GM13977 (cell line): ENCODE results near the gene PROM1.

Source experiments
- DNase-seq: peaks from one replicate; pipeline ENCODE4 v3.0.0; 2012; ENCODE audit warnings: low spot score
- CTCF ChIP-seq: IDR thresholded peaks from 2 replicates; pipeline ENCODE4 v1.5.1; 2012; ENCODE audit warnings: mild to moderate bottlenecking, control low read depth; ENCODE audit not compliant: insufficient read depth; ENCODE audit errors: extremely low read depth, missing control alignments
- in situ Hi-C: fragments of 300-500 bp; cut with MboI; formaldehyde crosslinking; loops from one replicate; pipeline ENCODE4 v1.12.0; 2022; ENCODE audit warnings: low sequenced_read_pairs, low pct_unique_long_range_greater_than_20kb, mixed read lengths, inconsistent platforms; ENCODE audit not compliant: unreplicated experiment

PROM1 gene

DNA sequence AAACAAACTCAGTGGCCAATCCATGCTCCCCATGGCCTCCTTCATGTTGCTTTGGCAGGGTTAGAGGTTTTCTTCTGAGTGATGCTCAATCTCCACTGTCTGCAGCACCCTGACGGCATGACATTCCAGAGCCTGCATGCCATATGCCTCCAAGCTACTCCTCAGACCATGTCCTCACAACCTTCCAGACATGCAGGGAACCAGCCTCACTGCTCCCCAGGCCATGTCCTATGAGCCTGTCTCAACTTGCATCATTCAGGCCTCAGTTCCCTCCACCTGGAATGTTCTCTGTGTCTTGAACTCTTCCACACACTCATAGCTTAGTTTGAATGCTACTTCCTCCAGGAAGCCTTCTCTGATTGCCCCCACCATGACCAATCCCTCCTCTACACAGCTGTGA, 18.8 kb downstream of the PROM1 start:
- in situ Hi-C loops = no loop called here
- TF ChIP-seq CTCF = no peak
- no peak for DNase-seq

- no peak for TF ChIP-seq CTCF
- DNase-seq = no peak
- in situ Hi-C loops = no loop called here
These were observed 21.2 kb downstream of the PROM1 start for GRCh38 chr4:16062601-16063000.

DNA sequence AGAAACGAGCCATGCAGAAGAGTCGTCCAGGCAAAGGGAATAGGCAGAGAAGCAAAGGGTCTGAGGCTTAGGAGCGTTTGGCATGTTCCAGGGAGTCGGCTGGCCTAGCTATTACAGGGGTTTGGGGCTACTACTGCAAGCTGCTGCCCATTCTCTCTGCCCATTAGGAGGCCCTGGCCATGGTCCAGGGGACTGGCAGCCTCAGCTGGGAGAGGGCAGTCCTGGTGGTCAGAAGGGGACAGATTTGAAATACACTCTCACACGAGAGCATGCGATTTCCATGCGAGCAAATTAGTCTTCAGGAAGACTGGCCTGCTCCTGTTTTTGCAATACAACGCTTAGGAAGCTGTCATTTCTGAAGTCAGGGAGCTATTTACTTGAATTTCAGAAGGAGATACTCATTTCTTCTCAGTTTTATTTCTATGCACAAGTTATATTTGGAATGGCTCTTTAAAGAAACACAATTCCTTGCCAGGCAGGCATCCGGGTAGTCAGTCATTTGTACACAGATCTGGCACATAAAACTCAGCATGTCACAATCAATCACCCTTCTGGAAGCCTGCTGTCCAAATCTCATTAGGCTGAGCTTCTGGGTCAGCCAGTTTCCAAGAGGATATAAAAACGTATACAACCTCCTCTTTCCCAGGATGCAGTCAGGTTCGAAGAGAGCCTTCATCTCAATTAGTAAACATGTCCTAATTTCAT, 27.0 kb downstream of the PROM1 start:
- no peak for DNase-seq
- TF ChIP-seq CTCF = no peak
- in situ Hi-C loops = no loop called here

- in situ Hi-C loops = no loop called here
- no peak for TF ChIP-seq CTCF
- DNase-seq = no peak
These were observed 27.9 kb downstream of the PROM1 start for GRCh38 chr4:16055873-16056272.

DNA sequence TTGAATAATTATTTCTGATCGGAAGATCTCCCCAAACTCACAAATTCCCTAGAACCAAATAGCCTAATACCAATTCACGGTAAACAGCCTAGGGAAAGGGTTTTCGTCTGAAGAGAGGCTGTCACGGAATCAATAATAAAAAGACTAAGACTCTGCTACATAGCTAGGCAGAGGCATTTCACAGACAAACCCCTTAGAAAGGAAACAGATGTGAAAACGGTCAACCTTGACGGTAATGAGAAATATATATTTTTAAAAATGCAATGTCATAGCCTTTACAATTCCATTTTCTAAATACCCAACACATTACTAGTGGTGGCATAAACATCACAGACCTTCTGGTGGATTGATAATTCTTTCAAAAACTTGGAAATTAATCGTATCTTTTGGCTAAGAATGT, 28.4 kb downstream of the PROM1 start:
- in situ Hi-C loops = no loop called here
- no peak for DNase-seq
- no peak for TF ChIP-seq CTCF

- no peak for DNase-seq
- in situ Hi-C loops = no loop called here
- no peak for TF ChIP-seq CTCF
These were observed 30.9 kb downstream of the PROM1 start for GRCh38 chr4:16052939-16053338.
